Neural progenitor cell (in vitro differentiated cells): ENCODE measurements around the gene CTNNB1.

Experiments
- CTCF ChIP-seq: fragments of 200-600 bp; sonication (generic); IDR thresholded peaks from 2 replicates; pipeline ENCODE4 v1.5.1; 2017; ENCODE audit warnings: antibody characterized with exemption, mild to moderate bottlenecking
- EZH2 ChIP-seq: fragments of 200-600 bp; sonication (generic); IDR thresholded peaks from 2 replicates; pipeline ENCODE4 v1.6.1; 2017; ENCODE audit warnings: antibody characterized with exemption, mild to moderate bottlenecking, moderate library complexity
- EZH2phosphoT487 ChIP-seq: fragments of 200-600 bp; sonication (generic); IDR thresholded peaks from 2 replicates; pipeline ENCODE4 v1.6.1; 2017; ENCODE audit warnings: antibody characterized with exemption

GRCh38 chr3:41175365-41175764, 23.9 kb upstream of the CTNNB1 start:
- TF ChIP-seq CTCF: no peak
- TF ChIP-seq EZH2: no peak
- no peak for TF ChIP-seq EZH2phosphoT487
